Measurements from ENCODE around the gene GET3.

GET3 gene

DNA sequence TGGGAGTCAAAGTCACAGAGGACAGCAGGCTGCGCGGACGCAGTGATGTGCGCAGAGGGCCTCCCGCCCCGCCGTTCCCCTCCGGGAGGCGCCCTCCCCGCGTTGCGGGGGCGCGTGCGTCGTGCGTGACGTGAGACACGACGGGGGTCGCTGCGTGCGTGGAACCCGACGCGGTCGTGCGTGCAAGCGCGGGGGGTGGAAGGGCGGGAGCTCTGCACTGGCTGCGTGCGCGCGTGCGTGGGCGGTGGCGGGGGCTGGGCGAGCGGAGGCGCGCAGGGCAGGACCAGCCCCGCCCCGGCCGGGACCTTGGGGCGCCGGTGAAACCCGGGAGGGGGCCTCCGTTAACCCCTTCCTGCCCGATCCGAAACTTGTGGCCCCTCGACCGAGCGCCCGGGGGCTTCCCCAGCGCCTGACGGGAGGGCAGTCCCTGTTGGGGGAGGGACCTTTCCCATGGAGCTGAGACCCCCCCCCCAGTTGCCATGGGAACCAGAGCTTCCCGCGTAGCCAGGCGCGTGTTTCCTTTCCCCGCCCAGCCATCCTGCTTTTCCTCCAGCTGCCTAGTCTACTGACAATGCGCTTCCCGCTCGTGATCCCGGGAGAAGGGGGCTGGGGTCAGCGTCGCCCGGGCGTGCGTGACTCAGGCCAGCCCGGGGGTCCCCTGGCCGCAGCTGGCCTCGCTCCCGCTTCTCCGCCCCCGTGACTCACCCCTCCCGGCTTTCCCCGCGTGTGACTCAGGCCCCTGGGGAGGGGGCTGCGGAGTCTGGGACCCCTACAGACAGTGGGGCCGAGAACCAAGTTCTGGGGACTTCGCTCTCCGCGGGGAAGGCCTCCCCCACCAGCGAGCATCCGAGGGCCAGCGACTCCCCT, 45.4 kb downstream of the GET3 start:
- DNase-seq: peak; percentile 44 to 68

DNA sequence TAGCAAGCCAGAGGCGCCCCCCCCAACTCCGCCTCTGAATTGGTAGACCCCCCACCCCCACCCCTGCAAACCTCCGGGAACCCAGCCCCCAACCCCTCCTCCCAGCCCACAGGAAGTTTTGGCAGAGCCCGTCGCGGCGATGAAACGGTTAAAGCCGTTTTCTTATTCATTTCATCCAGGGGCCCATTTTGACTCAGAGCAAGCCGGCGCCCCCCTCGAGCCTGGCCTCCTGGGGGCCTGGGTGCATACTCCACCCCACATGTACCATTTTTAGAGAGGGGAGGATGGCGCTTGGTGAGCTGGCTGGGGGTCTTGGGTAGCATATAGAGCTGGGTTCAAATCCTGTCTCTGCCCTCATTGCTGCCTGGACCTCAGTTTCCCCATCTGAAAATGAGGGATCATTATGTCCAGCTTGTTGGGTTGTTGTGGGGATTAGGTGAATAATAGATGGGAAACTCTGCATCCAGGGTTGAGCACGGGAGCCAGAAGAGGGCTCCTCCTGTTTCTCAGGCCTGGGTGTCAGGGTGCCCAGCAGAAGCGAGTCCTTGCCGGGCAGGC, 46.1 kb downstream of the GET3 start:
- DNase-seq: no peak

DNA sequence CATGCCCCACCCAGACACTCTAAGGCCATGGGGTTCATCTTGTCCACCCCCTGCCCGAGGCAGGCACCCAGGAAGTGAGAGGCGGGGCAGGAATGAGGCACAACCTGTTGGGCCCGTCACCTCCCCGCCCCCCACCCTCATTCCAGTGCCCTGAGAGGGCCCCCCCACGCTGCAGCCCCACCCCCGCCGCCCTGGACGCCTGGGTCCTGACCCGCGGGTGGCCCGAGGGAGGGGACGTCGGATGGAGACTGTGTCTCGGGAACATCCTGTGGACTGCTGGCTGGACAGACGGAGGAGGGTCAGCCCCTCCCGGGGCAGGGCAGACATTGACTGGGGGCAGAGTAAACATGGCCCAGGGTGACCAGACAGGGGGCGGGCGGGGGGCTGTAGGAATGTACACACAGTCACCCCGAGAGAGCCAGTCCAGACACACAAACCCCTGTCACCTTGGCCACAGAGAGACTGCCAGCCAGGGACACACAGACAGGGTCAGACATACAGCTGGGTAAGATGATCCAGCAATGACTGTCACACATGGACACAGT, 46.6 kb downstream of the GET3 start:
- no peak for DNase-seq

DNA sequence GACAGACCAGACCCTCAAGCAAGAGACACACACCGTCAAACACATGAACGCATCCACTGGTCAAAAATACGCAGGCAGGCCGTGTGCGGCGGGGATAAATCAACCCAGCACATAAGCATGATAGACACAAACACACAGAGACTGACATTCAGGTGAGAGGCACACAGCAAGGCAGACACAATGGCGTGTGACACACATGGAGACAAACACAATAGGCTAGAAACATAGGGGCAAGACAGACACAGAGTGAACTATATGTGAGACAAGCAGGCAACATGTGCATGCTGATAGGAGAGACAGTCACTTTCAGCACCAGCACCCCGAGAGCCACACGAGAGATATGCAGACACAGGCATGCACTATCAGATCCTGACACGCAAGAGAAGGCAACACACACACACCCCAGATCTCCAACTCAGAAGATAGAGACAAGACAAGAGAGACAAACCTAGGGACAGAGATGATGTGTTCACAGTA, 47.1 kb downstream of the GET3 start:
- no peak for DNase-seq

DNA sequence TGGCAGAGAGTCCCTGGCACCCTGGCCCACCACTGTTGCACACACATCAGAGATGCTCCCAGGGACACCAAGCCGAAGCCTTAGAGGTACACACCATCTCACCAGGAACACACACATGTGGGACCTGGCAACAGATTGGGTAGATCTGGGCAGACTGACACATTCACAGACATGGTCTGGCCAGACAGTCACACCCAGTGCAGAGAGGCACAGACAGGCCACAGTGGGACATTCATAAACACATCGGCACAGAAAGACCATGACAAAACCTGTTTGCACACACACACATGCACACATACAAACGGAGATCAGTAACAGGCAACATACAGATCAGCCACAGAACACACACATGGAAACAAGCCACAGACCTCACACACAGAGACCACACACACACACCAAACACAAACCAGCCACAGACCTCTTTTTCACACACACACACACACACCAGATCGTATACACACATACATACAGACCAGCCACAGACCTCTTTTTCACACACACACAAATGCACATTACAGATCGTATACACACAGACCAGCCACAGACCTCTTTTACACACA, 47.7 kb downstream of the GET3 start:
- peak in 1 of 2 experiments; percentile 45 for DNase-seq

DNA sequence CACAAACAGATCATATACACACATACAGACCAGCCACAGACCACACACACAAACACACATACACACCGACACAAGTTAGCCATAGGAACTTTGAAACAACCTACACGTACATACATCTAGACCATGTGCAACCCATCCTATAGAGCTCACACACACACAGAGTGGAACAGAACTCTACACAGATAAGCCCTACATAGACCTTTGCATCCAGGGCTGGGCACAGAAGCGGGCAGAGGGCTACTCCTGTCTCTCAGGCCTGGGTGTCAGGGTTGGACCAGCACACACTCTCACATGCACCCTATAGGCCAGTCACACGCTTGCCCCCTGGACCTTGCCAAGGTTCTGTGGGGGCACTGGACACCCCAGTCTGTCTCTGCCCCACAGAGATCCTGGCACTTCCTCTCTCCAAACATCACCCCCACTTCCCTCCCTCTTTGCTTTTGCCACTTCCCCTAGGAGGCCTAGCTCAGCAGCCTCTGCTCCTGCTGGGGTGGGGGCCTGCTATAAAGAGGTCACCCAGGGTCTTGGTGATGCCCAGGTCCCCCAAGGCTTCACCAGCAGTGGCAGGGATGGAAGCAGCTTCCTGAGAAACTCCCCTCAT, 48.2 kb downstream of the GET3 start:
- DNase-seq: peak; percentile 59 to 65

DNA sequence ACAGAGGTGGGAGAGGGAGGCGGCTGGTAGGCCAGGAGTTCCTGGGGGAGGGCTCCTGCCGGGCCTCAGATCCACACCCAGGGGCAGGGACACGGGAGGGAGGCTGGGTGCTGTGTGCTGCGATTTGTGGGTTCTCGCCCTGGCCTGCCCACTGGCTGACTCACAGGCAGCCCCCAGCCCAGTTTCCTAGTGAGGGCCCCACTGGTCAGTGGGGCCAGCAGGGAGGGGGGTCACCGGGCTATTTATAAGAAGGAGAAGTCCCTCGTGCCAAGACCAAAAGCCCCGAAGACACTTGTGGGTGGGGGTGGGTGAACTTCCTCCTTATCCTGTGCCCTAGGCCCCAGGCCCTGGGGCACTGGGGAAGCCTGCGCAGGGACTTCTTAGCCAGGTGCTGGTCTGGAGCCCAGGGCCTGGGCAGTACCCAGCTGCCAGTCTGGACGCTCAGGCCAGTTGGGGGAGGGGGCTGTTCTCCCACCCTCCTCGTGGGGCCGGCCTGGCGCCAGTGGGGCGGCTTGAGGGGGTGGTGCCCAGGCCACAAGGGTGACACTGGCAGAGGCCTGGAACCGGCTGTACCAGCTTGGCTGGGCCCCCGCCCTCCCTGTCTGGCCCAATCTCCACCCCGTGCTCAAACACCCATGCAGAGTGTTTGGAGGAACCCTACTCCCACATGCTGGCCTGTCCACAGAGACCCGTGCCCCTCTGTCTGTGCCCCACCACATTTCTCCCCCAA, 49.0 kb downstream of the GET3 start:
- DNase-seq: peak; percentile 20 to 57

DNA sequence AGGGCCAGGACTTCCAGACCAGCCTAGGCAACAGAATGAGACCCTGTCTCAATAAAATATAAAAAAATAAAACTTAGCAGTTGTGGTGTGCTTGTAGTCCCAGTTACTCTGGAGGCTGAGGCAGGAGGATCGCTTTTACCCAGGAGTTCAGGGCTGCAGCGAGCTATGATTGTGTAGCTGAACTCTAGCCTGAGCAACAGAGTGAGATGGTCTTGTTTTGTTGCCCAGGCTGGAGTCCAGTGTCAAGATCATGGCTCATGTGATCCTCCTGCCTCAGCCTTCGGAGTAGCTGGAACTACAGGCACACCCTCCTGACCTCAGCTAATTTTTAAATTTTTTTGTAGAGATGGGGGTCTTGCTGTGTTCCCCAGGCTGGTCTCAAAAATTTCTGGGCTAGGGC, 49.7 kb downstream of the GET3 start:
- no peak for DNase-seq

DNA sequence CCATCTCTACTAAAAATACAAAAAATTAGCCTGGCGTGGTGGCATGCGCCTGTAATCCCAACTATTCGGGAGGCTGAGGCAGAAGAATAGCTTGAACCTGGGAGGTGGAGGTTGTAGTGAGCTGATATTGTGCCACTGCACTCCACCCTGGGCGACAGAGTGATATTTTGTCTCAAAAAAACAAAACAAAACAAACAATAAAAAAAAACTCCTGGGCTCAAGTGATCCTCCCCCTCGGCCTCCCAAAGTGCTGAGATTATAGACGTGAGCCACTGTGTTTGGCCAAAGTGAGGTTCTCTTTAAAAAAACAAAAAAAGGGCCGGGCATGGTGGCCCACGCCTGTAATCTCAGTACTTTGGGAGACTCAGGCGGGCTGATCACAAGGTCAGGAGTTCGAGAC, 50.2 kb downstream of the GET3 start:
- DNase-seq: no peak

DNA sequence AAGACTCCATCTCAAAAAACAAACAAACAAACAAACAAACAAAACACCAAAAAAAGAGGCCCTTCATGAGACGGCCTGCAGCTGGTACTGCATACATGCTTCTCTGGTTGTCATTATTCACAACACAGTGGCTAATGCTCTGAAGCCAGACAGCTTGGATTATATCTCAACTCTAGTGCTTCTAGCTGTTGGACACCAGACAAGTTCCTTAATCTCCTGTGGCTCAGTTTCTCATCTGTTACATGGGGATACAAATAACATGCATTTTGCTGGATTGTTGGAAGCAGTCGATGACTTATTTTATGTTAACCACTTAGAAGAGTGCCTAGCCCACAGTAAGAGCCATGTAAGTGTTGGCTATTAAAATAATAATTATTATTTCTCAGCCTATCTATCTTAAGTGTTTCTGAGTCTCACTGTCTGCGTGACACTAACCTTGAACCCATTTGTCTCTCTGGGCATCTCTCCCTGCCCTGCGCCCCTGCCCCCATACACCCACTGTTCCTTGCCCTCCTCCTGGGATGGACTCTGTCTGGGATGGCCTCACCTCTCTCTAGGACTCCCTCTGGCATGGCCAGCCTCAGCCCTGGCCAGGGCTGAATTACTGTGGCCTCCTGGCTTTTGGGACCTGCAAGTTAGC, 50.9 kb downstream of the GET3 start:
- no peak for DNase-seq

DNA sequence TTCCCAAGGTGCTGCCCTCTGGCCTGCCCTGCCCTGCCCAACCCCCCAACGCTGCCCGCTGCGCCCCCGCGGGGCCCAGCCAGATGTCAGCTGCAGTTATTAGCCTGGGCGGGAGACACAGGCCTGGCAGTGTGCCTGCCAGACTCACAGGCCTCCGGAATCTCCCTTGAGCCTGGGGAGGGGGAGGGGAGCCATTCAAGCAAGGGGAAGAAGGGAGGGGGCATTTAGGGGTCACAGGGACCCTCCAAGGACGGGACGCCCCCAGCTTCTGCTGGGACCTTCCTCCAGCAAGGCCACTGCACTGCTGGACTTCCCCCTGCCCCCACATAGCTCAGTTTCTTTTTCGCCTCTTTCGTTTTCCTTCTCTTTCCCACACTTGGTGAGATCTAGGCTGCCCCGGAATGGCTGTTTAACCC, 51.4 kb downstream of the GET3 start:
- peak; percentile 36 to 52 for DNase-seq

DNA sequence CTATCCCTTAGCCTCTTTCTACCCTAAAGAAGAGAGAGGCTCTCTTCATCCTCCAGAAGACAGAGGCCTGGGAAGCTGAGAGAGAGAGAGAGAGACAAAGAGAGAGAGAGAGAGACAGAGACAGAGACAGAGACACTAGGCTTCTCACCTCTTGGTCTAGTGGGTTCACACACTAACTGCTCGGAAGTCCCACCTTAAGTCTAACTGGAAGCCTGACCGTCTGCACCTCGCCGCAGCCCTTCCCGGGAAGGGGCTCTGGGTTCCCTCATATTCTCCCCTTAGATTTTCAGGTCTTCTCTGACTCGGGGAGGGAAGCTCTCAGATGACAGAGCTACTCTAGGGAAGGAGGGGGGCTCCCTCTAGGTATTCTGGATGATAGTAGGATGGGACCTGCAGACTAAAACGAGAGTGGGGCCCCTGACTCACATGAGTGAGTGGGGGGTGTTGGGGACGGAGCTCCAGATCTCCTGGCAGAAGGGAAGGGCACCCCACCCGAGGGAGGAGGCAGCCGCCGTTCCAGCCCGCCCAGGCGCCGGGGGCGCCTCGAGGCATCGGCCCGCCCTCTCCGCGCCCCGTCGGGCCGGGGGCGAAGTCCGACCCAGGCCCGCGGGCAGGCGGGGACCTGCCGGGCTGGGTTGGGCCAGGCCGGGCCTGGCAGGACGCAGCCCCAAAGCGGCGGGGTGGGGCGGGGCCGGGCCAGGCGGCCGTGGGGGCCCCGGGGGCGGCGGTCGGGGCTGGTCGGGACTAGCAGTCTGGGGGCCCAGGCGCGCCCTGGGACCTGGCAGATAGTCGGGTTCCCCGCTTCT, 52.0 kb downstream of the GET3 start:
- DNase-seq: no peak

DNA sequence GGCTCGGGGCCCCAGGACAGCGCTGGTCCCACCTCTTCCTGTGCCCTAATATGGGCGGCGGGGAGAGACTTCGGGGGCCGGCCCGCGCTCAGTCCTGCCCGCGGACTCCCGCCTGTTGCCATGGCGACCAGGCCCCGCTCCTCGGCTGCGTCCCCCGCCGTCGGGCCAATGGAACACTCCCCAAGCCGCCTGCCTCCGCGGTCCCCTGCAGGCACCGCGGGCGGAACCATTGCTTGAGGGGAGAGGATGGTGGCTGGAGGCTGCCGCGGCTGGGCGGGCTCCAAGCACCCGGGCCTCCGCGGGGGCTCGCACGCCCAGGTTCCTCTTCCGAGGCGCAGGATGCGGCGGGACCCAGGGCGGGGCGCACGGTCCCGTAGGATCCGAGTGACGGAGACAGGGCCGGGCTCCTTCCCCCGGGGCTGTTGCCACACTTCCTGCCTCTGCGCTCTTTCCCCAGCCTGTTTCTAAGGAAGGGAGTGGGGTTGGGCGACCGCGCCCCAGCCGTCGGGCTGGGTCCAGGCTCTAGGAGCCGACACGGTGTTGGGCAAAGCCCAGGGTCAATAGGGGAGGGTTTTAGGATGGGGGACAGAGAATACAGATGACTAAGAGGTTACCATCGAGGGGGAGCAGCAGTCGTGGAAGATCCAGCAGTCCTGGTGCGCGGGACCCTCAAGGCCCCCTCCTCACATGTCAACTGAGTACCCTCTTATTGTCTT, 52.8 kb downstream of the GET3 start:
- DNase-seq: peak; percentile 93 to 98

DNA sequence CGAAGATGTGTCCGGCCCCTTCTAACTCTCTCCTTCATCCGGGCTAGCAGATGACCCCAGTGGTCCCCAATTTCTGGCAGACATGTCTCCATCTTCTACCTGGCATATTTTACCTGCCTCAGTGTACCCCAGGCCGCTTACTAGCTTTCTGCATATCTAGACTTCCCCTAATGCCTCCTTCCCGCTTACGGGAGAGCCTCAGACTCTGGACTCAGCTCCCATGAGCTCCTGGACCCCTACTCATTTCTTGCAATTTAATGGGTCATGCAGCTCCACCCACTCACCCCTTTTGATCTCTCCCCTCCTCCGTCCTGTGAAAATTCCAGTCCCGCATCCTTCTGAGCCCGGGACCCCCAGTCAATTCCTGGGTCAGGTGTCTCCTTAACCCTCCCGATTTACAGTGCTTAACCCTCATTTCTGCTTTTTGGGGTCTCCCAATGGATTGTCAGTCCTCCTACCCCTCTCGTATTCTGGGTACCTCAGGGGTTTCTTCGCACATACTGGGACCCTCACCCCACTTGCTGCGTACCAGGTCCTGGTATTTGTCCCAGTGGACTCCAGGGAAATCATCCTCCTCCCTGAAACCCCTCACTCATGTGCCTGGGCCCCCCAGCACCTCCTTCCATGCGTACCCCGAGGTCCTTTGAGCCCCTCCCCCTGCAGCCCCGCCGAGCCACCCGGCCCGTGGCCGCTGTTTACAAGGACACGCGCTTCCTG, 53.5 kb downstream of the GET3 start:
- peak in 1 of 2 experiments; percentile 44 for DNase-seq

DNA sequence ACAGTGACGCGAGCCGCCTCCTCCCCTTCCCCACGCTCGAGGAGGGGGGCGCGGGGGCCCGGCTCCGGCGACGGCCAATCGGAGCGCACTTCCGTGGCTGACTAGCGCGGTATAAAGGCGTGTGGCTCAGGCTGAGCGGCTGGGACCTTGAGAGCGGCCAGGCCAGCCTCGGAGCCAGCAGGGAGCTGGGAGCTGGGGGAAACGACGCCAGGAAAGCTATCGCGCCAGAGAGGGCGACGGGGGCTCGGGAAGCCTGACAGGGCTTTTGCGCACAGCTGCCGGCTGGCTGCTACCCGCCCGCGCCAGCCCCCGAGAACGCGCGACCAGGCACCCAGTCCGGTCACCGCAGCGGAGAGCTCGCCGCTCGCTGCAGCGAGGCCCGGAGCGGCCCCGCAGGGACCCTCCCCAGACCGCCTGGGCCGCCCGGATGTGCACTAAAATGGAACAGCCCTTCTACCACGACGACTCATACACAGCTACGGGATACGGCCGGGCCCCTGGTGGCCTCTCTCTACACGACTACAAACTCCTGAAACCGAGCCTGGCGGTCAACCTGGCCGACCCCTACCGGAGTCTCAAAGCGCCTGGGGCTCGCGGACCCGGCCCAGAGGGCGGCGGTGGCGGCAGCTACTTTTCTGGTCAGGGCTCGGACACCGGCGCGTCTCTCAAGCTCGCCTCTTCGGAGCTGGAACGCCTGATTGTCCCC, 54.2 kb downstream of the GET3 start, which contains the start of gene JUNB:
TSS of gene JUNB (plus strand) at position 142 of the 706 bp plus-strand sequence. CDS start at position 428, 286 bp downstream.
- DNase-seq: peak; percentile 88 to 89

DNA sequence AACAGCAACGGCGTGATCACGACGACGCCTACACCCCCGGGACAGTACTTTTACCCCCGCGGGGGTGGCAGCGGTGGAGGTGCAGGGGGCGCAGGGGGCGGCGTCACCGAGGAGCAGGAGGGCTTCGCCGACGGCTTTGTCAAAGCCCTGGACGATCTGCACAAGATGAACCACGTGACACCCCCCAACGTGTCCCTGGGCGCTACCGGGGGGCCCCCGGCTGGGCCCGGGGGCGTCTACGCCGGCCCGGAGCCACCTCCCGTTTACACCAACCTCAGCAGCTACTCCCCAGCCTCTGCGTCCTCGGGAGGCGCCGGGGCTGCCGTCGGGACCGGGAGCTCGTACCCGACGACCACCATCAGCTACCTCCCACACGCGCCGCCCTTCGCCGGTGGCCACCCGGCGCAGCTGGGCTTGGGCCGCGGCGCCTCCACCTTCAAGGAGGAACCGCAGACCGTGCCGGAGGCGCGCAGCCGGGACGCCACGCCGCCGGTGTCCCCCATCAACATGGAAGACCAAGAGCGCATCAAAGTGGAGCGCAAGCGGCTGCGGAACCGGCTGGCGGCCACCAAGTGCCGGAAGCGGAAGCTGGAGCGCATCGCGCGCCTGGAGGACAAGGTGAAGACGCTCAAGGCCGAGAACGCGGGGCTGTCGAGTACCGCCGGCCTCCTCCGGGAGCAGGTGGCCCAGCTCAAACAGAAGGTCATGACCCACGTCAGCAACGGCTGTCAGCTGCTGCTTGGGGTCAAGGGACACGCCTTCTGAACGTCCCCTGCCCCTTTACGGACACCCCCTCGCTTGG, 55.0 kb downstream of the GET3 start:
- DNase-seq: peak; percentile 58 to 59

DNA sequence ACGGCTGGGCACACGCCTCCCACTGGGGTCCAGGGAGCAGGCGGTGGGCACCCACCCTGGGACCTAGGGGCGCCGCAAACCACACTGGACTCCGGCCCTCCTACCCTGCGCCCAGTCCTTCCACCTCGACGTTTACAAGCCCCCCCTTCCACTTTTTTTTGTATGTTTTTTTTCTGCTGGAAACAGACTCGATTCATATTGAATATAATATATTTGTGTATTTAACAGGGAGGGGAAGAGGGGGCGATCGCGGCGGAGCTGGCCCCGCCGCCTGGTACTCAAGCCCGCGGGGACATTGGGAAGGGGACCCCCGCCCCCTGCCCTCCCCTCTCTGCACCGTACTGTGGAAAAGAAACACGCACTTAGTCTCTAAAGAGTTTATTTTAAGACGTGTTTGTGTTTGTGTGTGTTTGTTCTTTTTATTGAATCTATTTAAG, 55.6 kb downstream of the GET3 start:
- no peak for DNase-seq

Data from Kasumi-1 (cell line).